ENCODE data around the gene GK.

The GK gene

GRCh38 chrX:30673884-30674598 is 20.8 kb downstream of the GK start:
- DNase-seq (ENCODE audit: extremely low spot score): no peak
- ChIA-PET CTCF (interaction anchor here (1.3 kb wide), 1 partner anchor 13 kb away, joined by 3 read pairs; no protein-coding TSS in a partner anchor), POLR2A (no interaction called here)
- TF ChIP-seq CTCF (IDR thresholded peaks at IDR 0.05; ENCODE audit: control extremely low read depth, extremely low read depth, low read depth, missing control alignments): no peak

- POLR2A ChIA-PET: no interaction called here
Measured at GRCh38 chrX:30674799-30675198, 21.6 kb downstream of the GK start.

GRCh38 chrX:30679369-30679768 is 26.1 kb downstream of the GK start:
- ChIA-PET CTCF (no interaction called here), POLR2A (no interaction called here)
- DNase-seq (ENCODE audit: extremely low spot score): no peak
- TF ChIP-seq CTCF (IDR thresholded peaks at IDR 0.05; ENCODE audit: control extremely low read depth, extremely low read depth, low read depth, missing control alignments): no peak

More at GRCh38 chrX:30674799-30675198, 21.6 kb downstream of the GK start:
- CTCF ChIA-PET: no interaction called here
- no peak for TF ChIP-seq CTCF (IDR thresholded peaks at IDR 0.05; ENCODE audit: control extremely low read depth, extremely low read depth, low read depth, missing control alignments)
- no peak for DNase-seq (ENCODE audit: extremely low spot score)

- DNase-seq (ENCODE audit: extremely low spot score): no peak
- ChIA-PET CTCF (interaction anchor here (1.8 kb wide), 1 partner anchor 45 kb away, joined by 4 read pairs; no protein-coding TSS in a partner anchor), POLR2A (no interaction called here)
- no peak for TF ChIP-seq CTCF (IDR thresholded peaks at IDR 0.05; ENCODE audit: control extremely low read depth, extremely low read depth, low read depth, missing control alignments)
Measured at GRCh38 chrX:30680618-30681017, 27.4 kb downstream of the GK start.

GRCh38 chrX:30688641-30689040 is 35.4 kb downstream of the GK start:
- POLR2A ChIA-PET: no interaction called here
- no peak for TF ChIP-seq CTCF (IDR thresholded peaks at IDR 0.05; ENCODE audit: control extremely low read depth, extremely low read depth, low read depth, missing control alignments)
- DNase-seq (ENCODE audit: extremely low spot score): no peak
- CTCF ChIA-PET: no interaction called here

- ChIA-PET POLR2A (no interaction called here), CTCF (no interaction called here)
- no peak for TF ChIP-seq CTCF (IDR thresholded peaks at IDR 0.05; ENCODE audit: control extremely low read depth, extremely low read depth, low read depth, missing control alignments)
- no peak for DNase-seq (ENCODE audit: extremely low spot score)
Measured at GRCh38 chrX:30689116-30689515, 35.9 kb downstream of the GK start.
